DOHH2 (cell line): Measurements from ENCODE around the gene CRTAP.

ENCODE experiments used
- H3F3A ChIP-seq: fragments of 200-600 bp; sonication (generic), shearing (Covaris generic); 2 replicates; pipeline ENCODE4 v1.6.0; 2016; ENCODE audit warnings: antibody characterized with exemption, mild to moderate bottlenecking; ENCODE audit not compliant: control insufficient read depth, insufficient read depth
- H3K27ac ChIP-seq: fragments of 200-600 bp; sonication (generic); 2 replicates; pipeline ENCODE4 v1.5.1; 2014; ENCODE audit warnings: low read depth, mild to moderate bottlenecking, low read length, moderate library complexity
- H3K27me3 ChIP-seq: fragments of 200-600 bp; sonication (generic); 2 replicates; pipeline ENCODE4 v1.6.1; 2014; ENCODE audit warnings: mild to moderate bottlenecking, low read length, mixed read lengths; ENCODE audit not compliant: control insufficient read depth
- H3K36me3 ChIP-seq: fragments of 200-600 bp; sonication (generic); 2 replicates; pipeline ENCODE4 v1.6.1; 2014; ENCODE audit warnings: mild to moderate bottlenecking, low read length, moderate library complexity, mixed read lengths; ENCODE audit not compliant: control insufficient read depth
- H3K4me1 ChIP-seq: fragments of 200-600 bp; sonication (generic); 2 replicates; pipeline ENCODE4 v1.6.1; 2014; ENCODE audit warnings: mild to moderate bottlenecking, low read length, mixed read lengths; ENCODE audit not compliant: control insufficient read depth
- H3K4me2 ChIP-seq: fragments of 200-600 bp; sonication (generic); 2 replicates; pipeline ENCODE4 v1.6.0; 2014; ENCODE audit warnings: mild to moderate bottlenecking, low read length, moderate library complexity
- H3K4me3 ChIP-seq: fragments of 200-600 bp; sonication (generic); 2 replicates; pipeline ENCODE4 v1.5.1; 2014; ENCODE audit warnings: mild to moderate bottlenecking, low read length, mixed read lengths
- H3K79me2 ChIP-seq: fragments of 200-600 bp; sonication (generic); 2 replicates; pipeline ENCODE4 v1.6.1; 2014; ENCODE audit warnings: mild to moderate bottlenecking, low read length, mixed read lengths; ENCODE audit not compliant: control insufficient read depth
- H3K9me2 ChIP-seq: fragments of 200-600 bp; sonication (generic); replicated peaks from 2 replicates; pipeline ENCODE4 v1.6.1; 2014; ENCODE audit warnings: mild to moderate bottlenecking, low read length, mixed read lengths; ENCODE audit not compliant: control insufficient read depth
- H3K9me3 ChIP-seq: fragments of 200-600 bp; sonication (generic); 2 replicates; pipeline ENCODE4 v1.6.1; 2014; ENCODE audit warnings: antibody characterized with exemption, low read length, mixed read lengths; ENCODE audit not compliant: control insufficient read depth, insufficient read depth
- H4K20me1 ChIP-seq: fragments of 200-600 bp; sonication (generic); 2 replicates; pipeline ENCODE4 v1.6.0; 2014; ENCODE audit warnings: low read depth, mild to moderate bottlenecking, antibody characterized with exemption, low read length, moderate library complexity; ENCODE audit not compliant: control insufficient read depth, insufficient read depth
- CTCF ChIP-seq: fragments of 200-600 bp; sonication (generic); IDR thresholded peaks from one replicate; pipeline ENCODE4 v1.5.1; 2014; ENCODE audit warnings: antibody characterized with exemption, mild to moderate bottlenecking, low read depth, low read length; ENCODE audit not compliant: poor library complexity, severe bottlenecking
- EZH2phosphoT487 ChIP-seq: fragments of 200-600 bp; sonication (generic); IDR thresholded peaks from 2 replicates; pipeline ENCODE4 v1.6.1; 2017; ENCODE audit warnings: borderline replicate concordance, mild to moderate bottlenecking, antibody characterized with exemption, low read length, moderate library complexity, mixed read lengths

The CRTAP gene

GRCh38 chr3:33167716-33168336, 54.0 kb downstream of the CRTAP start:
- TF ChIP-seq EZH2phosphoT487 (no peak), CTCF (no peak)
- Histone ChIP-seq H3F3A (no peaks in the 10 kb centered on the region), H3K27me3 (peaks cover 6% of the 10 kb centered on the region; the same call in 1 of the 2 replicates)

GRCh38 chr3:33170531-33170930, 56.7 kb downstream of the CRTAP start:
- Histone ChIP-seq H3K4me2 (no peak overlapping the region), H3K27me3 (no peaks in the 10 kb centered on the region), H3K9me2 (no peaks in the 10 kb centered on the region), H3K27ac (no peak overlapping the region), H3F3A (no peaks in the 10 kb centered on the region), H3K79me2 (no peaks in the 10 kb centered on the region), H3K4me1 (peaks cover 4% of the 10 kb centered on the region), H4K20me1 (no peaks in the 10 kb centered on the region), H3K9me3 (no peaks in the 10 kb centered on the region), H3K36me3 (no peaks in the 10 kb centered on the region), H3K4me3 (no peak overlapping the region)
- TF ChIP-seq EZH2phosphoT487 (no peak), CTCF (no peak)

More at GRCh38 chr3:33167716-33168336, 54.0 kb downstream of the CRTAP start:
- H3K79me2 ChIP-seq, result no peaks in the 10 kb centered on the region
- H3K27ac ChIP-seq, result no peak overlapping the region
- no peaks in the 10 kb centered on the region for H3K9me3 ChIP-seq
- H3K36me3 ChIP-seq, result no peaks in the 10 kb centered on the region
- no peaks in the 10 kb centered on the region for H3K9me2 ChIP-seq
- no peak overlapping the region for H3K4me3 ChIP-seq
- H4K20me1 ChIP-seq, result no peaks in the 10 kb centered on the region
- H3K4me2 ChIP-seq, result no peak overlapping the region
- H3K4me1 ChIP-seq, result peaks cover 4% of the 10 kb centered on the region

- no peak overlapping the region for H3K4me2 ChIP-seq
- H3K9me3 ChIP-seq, result no peaks in the 10 kb centered on the region
- H3K4me1 ChIP-seq, result peaks cover 4% of the 10 kb centered on the region
- no peaks in the 10 kb centered on the region for H4K20me1 ChIP-seq
- H3K9me2 ChIP-seq, result no peaks in the 10 kb centered on the region
- H3F3A ChIP-seq, result no peaks in the 10 kb centered on the region
- no peak overlapping the region for H3K4me3 ChIP-seq
- TF ChIP-seq EZH2phosphoT487 (no peak), CTCF (no peak)
- H3K36me3 ChIP-seq, result no peaks in the 10 kb centered on the region
- H3K27me3 ChIP-seq, result peaks cover under 1% of the 10 kb centered on the region; the same call in 1 of the 2 replicates
- H3K79me2 ChIP-seq, result no peaks in the 10 kb centered on the region
- H3K27ac ChIP-seq, result no peak overlapping the region
Observed at GRCh38 chr3:33171580-33171979, 57.8 kb downstream of the CRTAP start.
